Measurements from ENCODE around the gene ZBTB17.

- no peak for TF ChIP-seq EP300 (IDR thresholded peaks at IDR 0.05)
- TF ChIP-seq CTCF (IDR thresholded peaks at IDR 0.05) = no peak
- TF ChIP-seq POLR2AphosphoS5 (IDR thresholded peaks at IDR 0.05) = no peak
Measured at GRCh38 chr1:15937146-15937545, 38.8 kb downstream of the ZBTB17 start.

All from sigmoid colon (tissue), 4 donors.